ENCODE data around the gene SHISA9. TPM values are rescaled to one million over a fixed set of nuclear protein-coding genes. Genes with fewer than 3 reads are reported as not detected.

Gene SHISA9
- total and polyA plus RNA-seq, 8 donors: 0.03 to 0.21 (median 0.10) TPM; not detected in 2

GRCh38 chr16:12925026-12925800 lies 23.8 kb downstream of the SHISA9 start:
- DNase-seq (no peak), ATAC-seq (no peak)
- Histone ChIP-seq H3K27me3 (no peaks in the 10 kb centered on the region), H3K27ac (no peak overlapping the region), H3K4me3 (no peak overlapping the region), H3K4me1 (no peaks in the 10 kb centered on the region), H3K9me3 (no peaks in the 10 kb centered on the region), H3K36me3 (no peaks in the 10 kb centered on the region)
- intact Hi-C loops (cut with DNase I): no loop called here
- no peak for TF ChIP-seq CTCF (IDR thresholded peaks at IDR 0.05)

GRCh38 chr16:12927591-12927990 lies 26.2 kb downstream of the SHISA9 start:
- H3K9me3 ChIP-seq: no peaks in the 10 kb centered on the region
- ATAC-seq (no peak), DNase-seq (no peak)
- intact Hi-C loops (cut with DNase I): no loop called here
- no peaks in the 10 kb centered on the region for H3K36me3 ChIP-seq
- TF ChIP-seq CTCF (IDR thresholded peaks at IDR 0.05): no peak
- H3K4me1 ChIP-seq: no peaks in the 10 kb centered on the region
- no peak overlapping the region for H3K4me3 ChIP-seq
- H3K27me3 ChIP-seq: no peaks in the 10 kb centered on the region
- H3K27ac ChIP-seq: no peak overlapping the region

- no peaks in the 10 kb centered on the region for H3K4me1 ChIP-seq
- no peak for TF ChIP-seq CTCF (IDR thresholded peaks at IDR 0.05)
- H3K27me3 ChIP-seq: no peaks in the 10 kb centered on the region
- H3K9me3 ChIP-seq: peaks cover 0 to 2% of the 10 kb centered on the region in 2 donors
- DNase-seq (no peak), ATAC-seq (no peak)
- no peak overlapping the region for H3K4me3 ChIP-seq
- no peak overlapping the region for H3K27ac ChIP-seq
- H3K36me3 ChIP-seq: no peaks in the 10 kb centered on the region
- intact Hi-C loops (cut with DNase I): no loop called here
Measured at GRCh38 chr16:12930881-12931280, 29.5 kb downstream of the SHISA9 start.

GRCh38 chr16:12936391-12936790 lies 35.0 kb downstream of the SHISA9 start:
- no peak overlapping the region for H3K27ac ChIP-seq
- intact Hi-C loops (cut with DNase I): no loop called here
- H3K4me1 ChIP-seq: no peaks in the 10 kb centered on the region
- TF ChIP-seq CTCF (IDR thresholded peaks at IDR 0.05): no peak
- H3K4me3 ChIP-seq: no peak overlapping the region
- DNase-seq (no peak), ATAC-seq (no peak)
- peaks cover 0 to 7% of the 10 kb centered on the region in 2 donors for H3K27me3 ChIP-seq
- no peaks in the 10 kb centered on the region for H3K36me3 ChIP-seq
- H3K9me3 ChIP-seq: peaks cover 0 to 5% of the 10 kb centered on the region in 2 donors

- TF ChIP-seq CTCF (IDR thresholded peaks at IDR 0.05): no peak
- Histone ChIP-seq H3K27me3 (peaks cover 0 to 7% of the 10 kb centered on the region in 2 donors), H3K4me1 (no peaks in the 10 kb centered on the region), H3K36me3 (no peaks in the 10 kb centered on the region), H3K9me3 (peaks cover 0 to 4% of the 10 kb centered on the region in 2 donors), H3K27ac (no peak overlapping the region), H3K4me3 (no peak overlapping the region)
- intact Hi-C loops (cut with DNase I): no loop called here
- DNase-seq (no peak), ATAC-seq (no peak)
Measured at GRCh38 chr16:12941896-12942295, 40.5 kb downstream of the SHISA9 start.

Data from left lung (tissue), 10 donors.